K562 (cell line): ENCODE data around the gene PCSK2. TPM values are rescaled to one million over a fixed set of nuclear protein-coding genes. Genes with fewer than 3 reads are reported as not detected.

Experiments
- ATAC-seq: fragments of 200-7000 bp; cut with Tn5 transposase; 3 replicates; pipeline ENCODE4 v1.9.1; 2020; ENCODE audit warnings: moderate library complexity
- BruUV-seq: library from RNA; stranded (reverse); fragments of 400-500 nt; replicated peaks from 2 replicates; lab custom pipeline; 2021; lab: Mats Ljungman, UMichigan
- CTCF ChIA-PET: fragments of 300-600 bp; formaldehyde crosslinking; extraction: SDS; loops from one replicate; lab custom pipeline; 2021; ENCODE audit warnings: low intra/inter-chr PET ratio; lab: Yijun Ruan, JAX
- POLR2A ChIA-PET: fragments of 300-600, 350-650 bp; sonication (Branson Sonifier 250); formaldehyde crosslinking; extraction: SDS; loops from one replicate; lab custom pipeline; 2021; ENCODE audit warnings: antibody characterized with exemption, inconsistent platforms; lab: Yijun Ruan, JAX
- DNase-seq, 4 experiments: peaks; one replicate each; pipeline versions ENCODE4 v3.0.0 to v3.0.0-alpha.2; 2011 to 2018; ENCODE audit warnings: low spot score in 3 of 4, mixed read lengths in 3 of 4; ENCODE audit errors: extremely low read depth in 1 of 4
- FAIRE-seq: peaks from 2 replicates; lab custom pipeline; 2011; peaks lifted over from hg19 to GRCh38; lab: Jason Lieb, UNC
- H2AFZ ChIP-seq: 2 replicates; pipeline ENCODE4 v1.6.0; 2011; ENCODE audit warnings: low read depth, low read length, control low read depth, inconsistent platforms
- H3K27ac ChIP-seq: fragments of 200-600 bp; 3 replicates; pipeline ENCODE4 v1.8.0; 2011; ENCODE audit warnings: low read depth, mild to moderate bottlenecking, control low read depth, inconsistent platforms, low read length, moderate library complexity, mixed read lengths; ENCODE audit errors: extremely low read depth
- H3K27me3 ChIP-seq, 2 experiments: fragments of 300-600 bp in 1 of 2; 2 replicates in 1 of 2; 3 replicates in 1 of 2; pipeline versions ENCODE4 v1.6.0 to v1.8.0; 2011; ENCODE audit warnings: inconsistent platforms in 2 of 2, low read length in 2 of 2, mild to moderate bottlenecking in 1 of 2, mixed read lengths in 1 of 2, moderate library complexity in 1 of 2; ENCODE audit not compliant: control insufficient read depth in 2 of 2, insufficient read depth in 2 of 2
- H3K36me3 ChIP-seq: fragments of 300-600 bp; 3 replicates; pipeline ENCODE4 v1.8.0; 2011; ENCODE audit warnings: mild to moderate bottlenecking, low read length, inconsistent platforms; ENCODE audit not compliant: control insufficient read depth, insufficient read depth
- H3K4me1 ChIP-seq, 2 experiments: fragments of 200-600 bp in 1 of 2; replicated peaks in 1 of 2; 2 replicates in 1 of 2; 3 replicates in 1 of 2; pipeline versions ENCODE4 v1.5.1 to v1.8.0; 2011; ENCODE audit warnings: inconsistent platforms in 2 of 2, low read length in 2 of 2, mild to moderate bottlenecking in 1 of 2, mixed read lengths in 1 of 2, moderate library complexity in 1 of 2; ENCODE audit not compliant: control insufficient read depth in 2 of 2, insufficient read depth in 2 of 2
- H3K4me2 ChIP-seq: 2 replicates; pipeline ENCODE4 v1.6.1; 2011; ENCODE audit warnings: low read length, control low read depth, inconsistent platforms, mixed read lengths; ENCODE audit not compliant: insufficient read depth
- H3K4me3 ChIP-seq: fragments of 200-600 bp; sonication (generic), shearing (Covaris generic); 2 replicates; pipeline ENCODE4 v1.5.1; 2016; ENCODE audit warnings: control low read depth, inconsistent platforms
- H3K79me2 ChIP-seq: fragments of 200-600 bp; 3 replicates; pipeline ENCODE4 v1.8.0; 2011; ENCODE audit warnings: low read length, inconsistent platforms; ENCODE audit not compliant: control insufficient read depth, insufficient read depth
- H3K9ac ChIP-seq, 2 experiments: 2 replicates each; pipeline versions ENCODE4 v1.6.0 to v1.6.1; 2011; ENCODE audit warnings: low read depth in 2 of 2, low read length in 2 of 2, control low read depth in 1 of 2, inconsistent platforms in 1 of 2, mild to moderate bottlenecking in 1 of 2, mixed read lengths in 1 of 2; ENCODE audit not compliant: insufficient read depth in 1 of 2
- H3K9me1 ChIP-seq: one replicate; pipeline ENCODE4 v1.6.0; 2011; ENCODE audit warnings: inconsistent platforms, mild to moderate bottlenecking, low read length, moderate library complexity; ENCODE audit not compliant: control insufficient read depth, insufficient read depth
- H3K9me3 ChIP-seq: replicated peaks from 2 replicates; pipeline ENCODE4 v1.5.1; 2011; ENCODE audit warnings: low read depth, low read length, inconsistent platforms; ENCODE audit not compliant: control insufficient read depth, insufficient read depth
- H4K20me1 ChIP-seq: replicated peaks from 2 replicates; pipeline ENCODE4 v1.6.1; 2011; ENCODE audit warnings: low read length, inconsistent platforms, mixed read lengths; ENCODE audit not compliant: control insufficient read depth, insufficient read depth
- BHLHE40 ChIP-seq: IDR thresholded peaks from 2 replicates; pipeline ENCODE4 v1.6.1; 2011; ENCODE audit warnings: low read length, improper control_type of control experiment
- BMI1 ChIP-seq: fragments of 150-350 bp; IDR thresholded peaks from 2 replicates; pipeline ENCODE4 v1.6.1; 2014; ENCODE audit warnings: low read length
- CHD4 ChIP-seq: fragments of 200-600 bp; sonication (generic); IDR thresholded peaks from 3 replicates; pipeline ENCODE4 v1.6.1; 2012; ENCODE audit warnings: low read depth, mild to moderate bottlenecking, mixed read lengths, low read length, inconsistent platforms; ENCODE audit not compliant: insufficient read depth, insufficient replicate concordance, poor library complexity, severe bottlenecking
- CREB1 ChIP-seq, 2 experiments: sonication (generic) in 1 of 2; formaldehyde crosslinking in 1 of 2; IDR thresholded peaks; 2 replicates each; pipeline versions ENCODE4 v1.6.1 to v1.8.0; 2012 to 2022; ENCODE audit warnings: inconsistent platforms in 1 of 2, mild to moderate bottlenecking in 1 of 2, missing genetic modification reagents in 1 of 2, moderate library complexity in 1 of 2
- IRF1 ChIP-seq: sonication (generic); formaldehyde crosslinking; IDR thresholded peaks from 2 replicates; pipeline ENCODE4 v1.8.0; 2022; ENCODE audit warnings: missing genetic modification reagents, mild to moderate bottlenecking, borderline replicate concordance
- KLF1 ChIP-seq: fragments of 450-650 bp; IDR thresholded peaks from 2 replicates; pipeline ENCODE4 v1.6.1; 2016; ENCODE audit warnings: missing genetic modification characterization, missing compliant biosample characterization
- PCBP2 ChIP-seq: fragments of 200-400 bp; formaldehyde crosslinking; IDR thresholded peaks from 2 replicates; pipeline ENCODE4 v1.6.1; 2018; ENCODE audit warnings: low read length, low read depth, mild to moderate bottlenecking, moderate library complexity; ENCODE audit not compliant: poor library complexity, severe bottlenecking
- PHTF2 ChIP-seq: fragments of 250-450 bp; sonication (Bioruptor Pico); IDR thresholded peaks from 2 replicates; pipeline ENCODE4 v1.5.0; 2021; ENCODE audit warnings: mild to moderate bottlenecking
- RBM17 ChIP-seq: fragments of 200-400 bp; formaldehyde crosslinking; IDR thresholded peaks from 2 replicates; pipeline ENCODE4 v1.6.1; 2017; ENCODE audit warnings: low read depth, mild to moderate bottlenecking, low read length, borderline replicate concordance
- RUNX1 ChIP-seq: sonication (generic); IDR thresholded peaks from 2 replicates; pipeline ENCODE4 v1.6.1; 2016; ENCODE audit warnings: antibody characterized with exemption, low read depth
- SMARCB1 ChIP-seq: IDR thresholded peaks from 2 replicates; pipeline ENCODE4 v1.6.1; 2011; ENCODE audit warnings: improper control_type of control experiment, low read depth; ENCODE audit not compliant: insufficient read length
- SP1 ChIP-seq: sonication (generic); formaldehyde crosslinking; IDR thresholded peaks from 2 replicates; pipeline ENCODE4 v1.8.1; 2022; ENCODE audit warnings: mild to moderate bottlenecking, missing genetic modification reagents
- SRSF1 ChIP-seq: fragments of 200-400 bp; formaldehyde crosslinking; IDR thresholded peaks from 2 replicates; pipeline ENCODE4 v1.6.1; 2017; ENCODE audit warnings: mild to moderate bottlenecking, low read depth, low read length, moderate library complexity
- TSHZ1 ChIP-seq: fragments of 250-450 bp; sonication (Bioruptor Pico); IDR thresholded peaks from 2 replicates; pipeline ENCODE4 v1.4.0; 2020; ENCODE audit warnings: mild to moderate bottlenecking, moderate library complexity
- ZBTB34 ChIP-seq: fragments of 250-450 bp; sonication (Bioruptor Pico); IDR thresholded peaks from 2 replicates; pipeline ENCODE4 v1.8.0; 2021; ENCODE audit warnings: mild to moderate bottlenecking, moderate library complexity
- ZFX ChIP-seq: sonication (generic); formaldehyde crosslinking; IDR thresholded peaks from 2 replicates; pipeline ENCODE4 v1.8.0; 2022; ENCODE audit warnings: mild to moderate bottlenecking, missing genetic modification reagents, moderate library complexity
- ZNF263 ChIP-seq: sonication (generic); formaldehyde crosslinking; IDR thresholded peaks from 2 replicates; pipeline ENCODE4 v1.8.0; 2022; ENCODE audit warnings: mild to moderate bottlenecking, missing genetic modification reagents, borderline replicate concordance
- WGBS: fragments of 100-300 bp; shearing (Covaris generic); methylation state at CpG from one replicate; pipeline ENCODE4 v1.1.6; 2016; ENCODE audit warnings: low coverage, mixed read lengths; ENCODE audit not compliant: insufficient coverage; ENCODE audit errors: missing lambda C conversion rate; 5-methylcytosine and 5-hydroxymethylcytosine counted together
- in situ Hi-C: fragments of 300-500 bp; cut with MboI; formaldehyde crosslinking; loops from 4 replicates; pipeline ENCODE4 v1.15.0; 2018; ENCODE audit warnings: inconsistent platforms, mixed read lengths
- intact Hi-C: fragments of 100-400 bp; cut with micrococcal nuclease; formaldehyde crosslinking; loops from 2 replicates; pipeline ENCODE4 v1.14.2; 2022
- polyA plus RNA-seq, 8 experiments: library from polyadenylated mRNA; depleted of rRNA in 4 of 8; stranded (reverse) in 5 of 8; unstranded in 3 of 8; fragments of >200 nt; fragmentation: Nextera tagmentation in 2 of 8; fragmentation: Illumina TruSeq in 1 of 8; extraction: Ambion mirVana in 2 of 8; extraction: Trizol in 1 of 8; gene quantifications; 2 replicates each; pipeline versions ENCODE4 v1.2.1 to v1.2.3, GENCODE V29; 2011 to 2014; ENCODE audit warnings: inconsistent platforms in 1 of 8, missing spikeins in 1 of 8
- total RNA-seq, 7 experiments: library from RNA; depleted of rRNA in 6 of 7; stranded (reverse); fragments of >200 nt in 6 of 7; fragmentation: Illumina TruSeq in 2 of 7; extraction: Trizol in 2 of 7; gene quantifications; 2 replicates each; pipeline versions ENCODE4 v1.2.1 to v1.2.3, GENCODE V29; 2011 to 2021; ENCODE audit warnings: low replicate concordance in 1 of 7

The PCSK2 gene
- total and polyA plus RNA-seq, 9 of the 15 experiments (the other 6 are each of a cell fraction or from before 2014, with no cell fraction given), result 0.04 to 0.07 (median 0.05) TPM; not detected in 6

- intact Hi-C loops, result no loop called here
- H3K27me3 ChIP-seq, result peaks cover 0 to 15% of the 10 kb centered on the region in 2 experiments; a peak in 3 of 5 replicates
- H2AFZ ChIP-seq, result no peak overlapping the region
- TF ChIP-seq TSHZ1 (CRISPR knock-in tag) (no peak), RBM17 (no peak), ZBTB34 (CRISPR knock-in tag) (no peak), SP1 (CRISPR knock-in tag) (no peak), CHD4 (no peak), PHTF2 (CRISPR knock-in tag) (no peak), IRF1 (no peak), SMARCB1 (no peak), BMI1 (no peak), PCBP2 (no peak), ZFX (CRISPR knock-in tag) (no peak), CREB1 (IDR thresholded peaks at IDR 0.05) (no peak), CREB1 (CRISPR knock-in tag; IDR thresholded peaks at IDR 0.05) (no peak), KLF1 (tag) (no peak), SRSF1 (no peak), BHLHE40 (no peak), RUNX1 (no peak), ZNF263 (CRISPR knock-in tag) (no peak)
- FAIRE-seq, result no peak
- H4K20me1 ChIP-seq, result no peaks in the 10 kb centered on the region
- no TSS peak for BruUV-seq
- H3K9ac ChIP-seq, result no peak overlapping the region
- no peak overlapping the region for H3K27ac ChIP-seq
- no peak for DNase-seq
- no peak for ATAC-seq
- WGBS, result 2% methylated on average over 6 of the region's 6 CpGs
- H3K36me3 ChIP-seq, result no peaks in the 10 kb centered on the region
- H3K4me1 ChIP-seq, result peaks cover 0 to 4% of the 10 kb centered on the region in 2 experiments; a peak in 2 of 5 replicates
- no peaks in the 10 kb centered on the region for H3K79me2 ChIP-seq
- POLR2A ChIA-PET, result no interaction called here
- H3K9me1 ChIP-seq, result no peaks in the 10 kb centered on the region
- no peak overlapping the region for H3K4me2 ChIP-seq
- no peaks in the 10 kb centered on the region for H3K9me3 ChIP-seq
- in situ Hi-C loops, result no loop called here
- CTCF ChIA-PET, result no interaction called here
- no peak overlapping the region for H3K4me3 ChIP-seq
Observed at GRCh38 chr20:17457588-17458190, 230.8 kb downstream of the PCSK2 start.
